Tongue (tissue), 2 donors: ENCODE results near the gene NKAPD1. TPM values are rescaled to one million over a fixed set of nuclear protein-coding genes. Genes with fewer than 3 reads are reported as not detected.
"Not testable (repeated sequence)": the region's sequence is repeated elsewhere in the genome, so short reads cannot be mapped to it uniquely, and the experiment has no call there.

Experiments used
- DNase-seq: peaks from one replicate; pipeline ENCODE4 v3.0.0-alpha.2; 2015
- total RNA-seq: library from RNA; depleted of rRNA; stranded (reverse); fragments of >200 nt; gene quantifications from one replicate; pipeline ENCODE4 v1.2.3, GENCODE V29; 2014

The NKAPD1 gene
- total RNA-seq, 1 donor from 2014 or later: 31.1 TPM

- peak; percentile 99 for DNase-seq
These were observed 12.5 kb downstream of the NKAPD1 start, which contains the start of the genes SDHD and TIMM8B for GRCh38 chr11:112086422-112087191. Gene SDHD, plus strand, starts transcription at chr11:112086873. Its CDS starts 35 bp downstream, at chr11:112086908. Gene TIMM8B, minus strand, starts transcription at chr11:112086756. Its CDS starts 33 bp downstream, at chr11:112086723.

GRCh38 chr11:112087212-112087611 lies 13.1 kb downstream of the NKAPD1 start:
- no peak for DNase-seq

- not testable (repeated sequence) for DNase-seq
These were observed 21.2 kb downstream of the NKAPD1 start for GRCh38 chr11:112095302-112095701.

GRCh38 chr11:112096194-112096593 lies 22.1 kb downstream of the NKAPD1 start:
- no peak for DNase-seq

GRCh38 chr11:112097734-112098528 lies 23.8 kb downstream of the NKAPD1 start:
- DNase-seq: no peak

GRCh38 chr11:112100462-112100861 lies 26.4 kb downstream of the NKAPD1 start:
- no peak for DNase-seq

GRCh38 chr11:112103446-112103845 lies 29.3 kb downstream of the NKAPD1 start:
- no peak for DNase-seq

GRCh38 chr11:112106070-112106469 lies 32.0 kb downstream of the NKAPD1 start:
- no peak for DNase-seq

GRCh38 chr11:112113539-112114457 lies 39.7 kb downstream of the NKAPD1 start:
- DNase-seq: peak; percentile 68

- no peak for DNase-seq
These were observed 40.4 kb downstream of the NKAPD1 start for GRCh38 chr11:112114460-112114859.

GRCh38 chr11:112115386-112115785 lies 41.3 kb downstream of the NKAPD1 start:
- no peak for DNase-seq

GRCh38 chr11:112118176-112118575 lies 44.1 kb downstream of the NKAPD1 start:
- no peak for DNase-seq

GRCh38 chr11:112121981-112122615 lies 48.0 kb downstream of the NKAPD1 start:
- no peak for DNase-seq

- DNase-seq: no peak
These were observed 49.0 kb downstream of the NKAPD1 start for GRCh38 chr11:112123129-112123528.

- no peak for DNase-seq
These were observed 53.0 kb downstream of the NKAPD1 start for GRCh38 chr11:112127056-112127455.

- DNase-seq: peak; percentile 32
These were observed 54.5 kb downstream of the NKAPD1 start for GRCh38 chr11:112128483-112129121.

- DNase-seq: peak; percentile 5
These were observed 55.6 kb downstream of the NKAPD1 start for GRCh38 chr11:112129656-112130055.

GRCh38 chr11:112132737-112133136 lies 58.6 kb downstream of the NKAPD1 start:
- DNase-seq: no peak

- DNase-seq: peak; percentile 35
These were observed 60.4 kb downstream of the NKAPD1 start for GRCh38 chr11:112134473-112134872.
